Gastrocnemius medialis (tissue), 4 donors: ENCODE data around the gene STON1.

Experiments
- POLR2A ChIP-seq, 2 donors: fragments of 450-650 bp; IDR thresholded peaks; one replicate each; pipeline ENCODE4 v1.6.1; 2017; ENCODE audit warnings: antibody characterized with exemption in 2 of 2, mild to moderate bottlenecking in 2 of 2, moderate library complexity in 2 of 2
- TF ChIP-seq, protein P1 (sequence below), 5 experiments: fragments of 450-650 bp in 3 of 5; fragments of 200-600 bp in 2 of 5; sonication (generic) in 2 of 5; IDR thresholded peaks in 4 of 5; conservative IDR thresholded peaks in 1 of 5; 1 replicate in 4 of 5; 2 replicates in 1 of 5; pipeline ENCODE4 v1.5.1; 2016 to 2019; ENCODE audit warnings: antibody characterized with exemption in 5 of 5, mild to moderate bottlenecking in 3 of 5, moderate library complexity in 3 of 5

DNA sequence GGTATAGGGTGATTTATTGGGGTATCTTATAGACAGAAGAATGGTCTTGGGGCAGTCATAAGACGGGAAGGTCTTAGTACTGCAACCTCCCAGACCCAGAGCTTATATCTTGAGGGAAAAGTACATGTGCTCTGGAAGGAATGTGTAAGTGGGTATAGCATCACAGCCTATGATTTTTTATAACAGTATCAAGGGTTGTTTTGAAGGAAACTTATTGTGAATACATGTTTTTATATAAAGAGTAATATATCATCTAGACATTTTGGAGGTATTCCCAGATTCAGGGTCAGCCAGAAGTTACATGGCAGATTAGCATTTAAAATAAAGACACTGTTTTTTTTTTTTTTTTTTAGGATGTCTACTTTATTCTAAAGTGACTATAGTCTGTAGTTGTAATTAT is 47.6 kb upstream of the STON1 start:
- TF ChIP-seq, protein P1, sequence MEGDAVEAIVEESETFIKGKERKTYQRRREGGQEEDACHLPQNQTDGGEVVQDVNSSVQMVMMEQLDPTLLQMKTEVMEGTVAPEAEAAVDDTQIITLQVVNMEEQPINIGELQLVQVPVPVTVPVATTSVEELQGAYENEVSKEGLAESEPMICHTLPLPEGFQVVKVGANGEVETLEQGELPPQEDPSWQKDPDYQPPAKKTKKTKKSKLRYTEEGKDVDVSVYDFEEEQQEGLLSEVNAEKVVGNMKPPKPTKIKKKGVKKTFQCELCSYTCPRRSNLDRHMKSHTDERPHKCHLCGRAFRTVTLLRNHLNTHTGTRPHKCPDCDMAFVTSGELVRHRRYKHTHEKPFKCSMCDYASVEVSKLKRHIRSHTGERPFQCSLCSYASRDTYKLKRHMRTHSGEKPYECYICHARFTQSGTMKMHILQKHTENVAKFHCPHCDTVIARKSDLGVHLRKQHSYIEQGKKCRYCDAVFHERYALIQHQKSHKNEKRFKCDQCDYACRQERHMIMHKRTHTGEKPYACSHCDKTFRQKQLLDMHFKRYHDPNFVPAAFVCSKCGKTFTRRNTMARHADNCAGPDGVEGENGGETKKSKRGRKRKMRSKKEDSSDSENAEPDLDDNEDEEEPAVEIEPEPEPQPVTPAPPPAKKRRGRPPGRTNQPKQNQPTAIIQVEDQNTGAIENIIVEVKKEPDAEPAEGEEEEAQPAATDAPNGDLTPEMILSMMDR (IDR thresholded peaks at IDR 0.05 in 4 of 5, conservative IDR thresholded peaks at IDR 0.05 in 1 of 5) = no peak
- no peak for TF ChIP-seq POLR2A (IDR thresholded peaks at IDR 0.05)
